GM18873 (cell line): ENCODE results near the gene GP9.
"Not testable (repeated sequence)": the region's sequence is repeated elsewhere in the genome, so short reads cannot be mapped to it uniquely, and the experiment has no call there.

Experiments used
- ATAC-seq: cut with Tn5 transposase; IDR thresholded peaks from one replicate; pipeline ENCODE4 v1.9.1; 2021; ENCODE audit warnings: mild to moderate bottlenecking, moderate library complexity, moderate number of reproducible peaks; ENCODE audit not compliant: unreplicated experiment, low FRiP score

Gene GP9

GRCh38 chr3:129069313-129070085 lies 8.9 kb downstream of the GP9 start:
- not testable (repeated sequence) for ATAC-seq

GRCh38 chr3:129070086-129070885 lies 9.7 kb downstream of the GP9 start:
- ATAC-seq, result no peak

GRCh38 chr3:129077222-129077621 lies 16.6 kb downstream of the GP9 start:
- no peak for ATAC-seq

GRCh38 chr3:129078510-129078909 lies 17.9 kb downstream of the GP9 start:
- no peak for ATAC-seq

- no peak for ATAC-seq
These were observed 20.9 kb downstream of the GP9 start for GRCh38 chr3:129081503-129081902.

- ATAC-seq, result no peak
These were observed 21.4 kb downstream of the GP9 start for GRCh38 chr3:129082026-129082425.

GRCh38 chr3:129084501-129084900 lies 23.9 kb downstream of the GP9 start:
- no peak for ATAC-seq

- no peak for ATAC-seq
These were observed 24.7 kb downstream of the GP9 start for GRCh38 chr3:129085165-129085715.

GRCh38 chr3:129085818-129086217 lies 25.2 kb downstream of the GP9 start:
- no peak for ATAC-seq

GRCh38 chr3:129087138-129087702 lies 26.6 kb downstream of the GP9 start:
- ATAC-seq, result no peak

GRCh38 chr3:129087904-129088303 lies 27.3 kb downstream of the GP9 start:
- ATAC-seq, result not testable (repeated sequence)

- ATAC-seq, result not testable (repeated sequence)
These were observed 27.7 kb downstream of the GP9 start for GRCh38 chr3:129088312-129088711.

- no peak for ATAC-seq
These were observed 34.7 kb downstream of the GP9 start for GRCh38 chr3:129095285-129095684.

GRCh38 chr3:129100274-129100673 lies 39.7 kb downstream of the GP9 start:
- no peak for ATAC-seq

GRCh38 chr3:129101370-129102138 lies 41.0 kb downstream of the GP9 start:
- ATAC-seq, result no peak

- ATAC-seq, result no peak
These were observed 42.7 kb downstream of the GP9 start for GRCh38 chr3:129103296-129103695.

GRCh38 chr3:129104051-129104450 lies 43.5 kb downstream of the GP9 start:
- no peak for ATAC-seq

- no peak for ATAC-seq
These were observed 44.0 kb downstream of the GP9 start for GRCh38 chr3:129104498-129105079.

- no peak for ATAC-seq
These were observed 45.3 kb downstream of the GP9 start for GRCh38 chr3:129105862-129106261.

- no peak for ATAC-seq
These were observed 45.7 kb downstream of the GP9 start for GRCh38 chr3:129106320-129106719.
